ENCODE results near the gene FXYD6. TPM values are rescaled to one million over a fixed set of nuclear protein-coding genes. Genes with fewer than 3 reads are reported as not detected.
A peak's percentile ranks its signal among the peaks of the same experiment; 100 is the strongest.

FXYD6 gene
- total RNA-seq, 1 experiment from 2014 or later, result 1.0 TPM

GRCh38 chr11:117805045-117805444, 71.4 kb downstream of the FXYD6 start:
- TF ChIP-seq, protein P1, sequence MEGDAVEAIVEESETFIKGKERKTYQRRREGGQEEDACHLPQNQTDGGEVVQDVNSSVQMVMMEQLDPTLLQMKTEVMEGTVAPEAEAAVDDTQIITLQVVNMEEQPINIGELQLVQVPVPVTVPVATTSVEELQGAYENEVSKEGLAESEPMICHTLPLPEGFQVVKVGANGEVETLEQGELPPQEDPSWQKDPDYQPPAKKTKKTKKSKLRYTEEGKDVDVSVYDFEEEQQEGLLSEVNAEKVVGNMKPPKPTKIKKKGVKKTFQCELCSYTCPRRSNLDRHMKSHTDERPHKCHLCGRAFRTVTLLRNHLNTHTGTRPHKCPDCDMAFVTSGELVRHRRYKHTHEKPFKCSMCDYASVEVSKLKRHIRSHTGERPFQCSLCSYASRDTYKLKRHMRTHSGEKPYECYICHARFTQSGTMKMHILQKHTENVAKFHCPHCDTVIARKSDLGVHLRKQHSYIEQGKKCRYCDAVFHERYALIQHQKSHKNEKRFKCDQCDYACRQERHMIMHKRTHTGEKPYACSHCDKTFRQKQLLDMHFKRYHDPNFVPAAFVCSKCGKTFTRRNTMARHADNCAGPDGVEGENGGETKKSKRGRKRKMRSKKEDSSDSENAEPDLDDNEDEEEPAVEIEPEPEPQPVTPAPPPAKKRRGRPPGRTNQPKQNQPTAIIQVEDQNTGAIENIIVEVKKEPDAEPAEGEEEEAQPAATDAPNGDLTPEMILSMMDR (IDR thresholded peaks at IDR 0.05; ENCODE audit: insufficient read depth in 1 of 2, low read depth in 1 of 2, low read length in 1 of 2, severe bottlenecking in 1 of 2, unreplicated experiment in 1 of 2), result no peak
- H3K9me3 Mint-ChIP-seq (ENCODE audit: unreplicated experiment), result no peaks in the 10 kb centered on the region
- Histone ChIP-seq H3K27me3 (replicated peaks; ENCODE audit: control insufficient read depth, insufficient read depth, low read length) (no peaks in the 10 kb centered on the region), H3K9me3 (no peaks in the 10 kb centered on the region), H3K4me1 (no peaks in the 10 kb centered on the region), H3K4me3 (ENCODE audit: low read depth, low read length) (no peak overlapping the region), H3K36me3 (ENCODE audit: control insufficient read depth, insufficient read depth, low read length) (no peaks in the 10 kb centered on the region)
- no peaks in the 10 kb centered on the region for H3K4me1 Mint-ChIP-seq (ENCODE audit: low read depth, unreplicated experiment)
- POLR2A ChIA-PET, result no interaction called here
- no peak overlapping the region for H3K27ac Mint-ChIP-seq (ENCODE audit: unreplicated experiment)
- no peak overlapping the region for H3K4me3 Mint-ChIP-seq (ENCODE audit: unreplicated experiment)
- no peak for DNase-seq
- peaks cover 9% of the 10 kb centered on the region for H3K27me3 Mint-ChIP-seq (ENCODE audit: insufficient read depth, unreplicated experiment)
- BruUV-seq (replicated peaks), result no TSS peak
- no peaks in the 10 kb centered on the region for H3K36me3 Mint-ChIP-seq (ENCODE audit: insufficient read depth, unreplicated experiment)
- intact Hi-C loops (cut with micrococcal nuclease; ENCODE audit: unreplicated experiment), result loop anchor here (5.0 kb wide), 1 partner anchor 88 kb away; no protein-coding TSS in a partner anchor
- CTCF ChIA-PET, result interaction anchor here (0.6 kb wide), 2 partner anchors 149 to 379 kb away, joined by 3 to 4 read pairs; no protein-coding TSS in a partner anchor

- ChIA-PET POLR2A (no interaction called here), CTCF (interaction anchor here (1.0 kb wide), 1 partner anchor 378 kb away, joined by 3 read pairs; no protein-coding TSS in a partner anchor)
- no peaks in the 10 kb centered on the region for H3K27me3 ChIP-seq (replicated peaks; ENCODE audit: control insufficient read depth, insufficient read depth, low read length)
- no peaks in the 10 kb centered on the region for H3K36me3 ChIP-seq (ENCODE audit: control insufficient read depth, insufficient read depth, low read length)
- H3K4me1 ChIP-seq, result peaks cover 4% of the 10 kb centered on the region; the same call in 1 of the 2 replicates
- no peaks in the 10 kb centered on the region for H3K9me3 ChIP-seq
- intact Hi-C loops (cut with micrococcal nuclease; ENCODE audit: unreplicated experiment), result no loop called here
- Mint-ChIP-seq H3K9me3 (ENCODE audit: unreplicated experiment) (no peaks in the 10 kb centered on the region), H3K27me3 (ENCODE audit: insufficient read depth, unreplicated experiment) (peaks cover 6% of the 10 kb centered on the region), H3K36me3 (ENCODE audit: insufficient read depth, unreplicated experiment) (no peaks in the 10 kb centered on the region), H3K27ac (ENCODE audit: unreplicated experiment) (no peak overlapping the region), H3K4me3 (ENCODE audit: unreplicated experiment) (no peak overlapping the region), H3K4me1 (ENCODE audit: low read depth, unreplicated experiment) (peaks cover 9% of the 10 kb centered on the region)
- no peak overlapping the region for H3K4me3 ChIP-seq (ENCODE audit: low read depth, low read length)
- TF ChIP-seq, protein P1 (IDR thresholded peaks at IDR 0.05; ENCODE audit: insufficient read depth in 1 of 2, low read depth in 1 of 2, low read length in 1 of 2, severe bottlenecking in 1 of 2, unreplicated experiment in 1 of 2), result no peak
- DNase-seq, result peak in 1 of 2 experiments; percentile 36
- no TSS peak for BruUV-seq (replicated peaks)
Measured at GRCh38 chr11:117803896-117804295, 72.6 kb downstream of the FXYD6 start.

DNA sequence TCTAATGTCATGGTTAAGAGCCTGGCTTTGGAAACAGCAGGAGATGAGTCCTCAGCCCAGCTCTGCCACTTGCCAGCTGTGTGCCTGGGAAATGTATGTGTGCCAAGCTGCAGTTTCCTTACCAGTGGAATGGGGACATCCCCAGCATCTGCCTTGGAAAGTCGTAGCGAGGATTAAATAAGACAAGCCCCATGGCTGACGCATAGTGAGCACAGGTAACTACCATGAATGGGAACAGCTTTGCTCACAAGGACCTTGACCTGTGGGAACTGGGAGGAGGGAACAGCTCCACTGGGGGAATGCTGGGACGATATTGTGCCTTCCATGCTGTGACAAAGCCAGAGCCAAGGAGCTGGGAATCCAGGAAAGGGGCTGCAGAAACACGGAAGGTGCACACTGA, 76.8 kb downstream of the FXYD6 start:
- peaks cover 18% of the 10 kb centered on the region for H3K4me1 ChIP-seq
- ChIA-PET CTCF (interaction anchor here (0.6 to 2.8 kb wide), 5 partner anchors 9 to 373 kb away, joined by 3 to 17 read pairs (median 3); no protein-coding TSS in a partner anchor), POLR2A (no interaction called here)
- no peaks in the 10 kb centered on the region for H3K9me3 ChIP-seq
- no TSS peak for BruUV-seq (replicated peaks)
- Mint-ChIP-seq H3K9me3 (ENCODE audit: unreplicated experiment) (no peaks in the 10 kb centered on the region), H3K27me3 (ENCODE audit: insufficient read depth, unreplicated experiment) (peaks cover 26% of the 10 kb centered on the region), H3K27ac (ENCODE audit: unreplicated experiment) (no peak overlapping the region), H3K4me3 (ENCODE audit: unreplicated experiment) (no peak overlapping the region), H3K4me1 (ENCODE audit: low read depth, unreplicated experiment) (peaks cover 9% of the 10 kb centered on the region), H3K36me3 (ENCODE audit: insufficient read depth, unreplicated experiment) (no peaks in the 10 kb centered on the region)
- H3K27me3 ChIP-seq (replicated peaks; ENCODE audit: control insufficient read depth, insufficient read depth, low read length), result peaks cover 7% of the 10 kb centered on the region
- TF ChIP-seq, protein P1 (IDR thresholded peaks at IDR 0.05; ENCODE audit: insufficient read depth in 1 of 2, low read depth in 1 of 2, low read length in 1 of 2, severe bottlenecking in 1 of 2, unreplicated experiment in 1 of 2), result no peak
- no peaks in the 10 kb centered on the region for H3K36me3 ChIP-seq (ENCODE audit: control insufficient read depth, insufficient read depth, low read length)
- intact Hi-C loops (cut with micrococcal nuclease; ENCODE audit: unreplicated experiment), result loop anchor here (5.0 kb wide), 1 partner anchor 1648 kb away; no protein-coding TSS in a partner anchor
- DNase-seq, result no peak
- H3K4me3 ChIP-seq (ENCODE audit: low read depth, low read length), result no peak overlapping the region

All from Caco-2 (cell line).